ENCODE measurements around the gene VEPH1.

The VEPH1 gene

DNA sequence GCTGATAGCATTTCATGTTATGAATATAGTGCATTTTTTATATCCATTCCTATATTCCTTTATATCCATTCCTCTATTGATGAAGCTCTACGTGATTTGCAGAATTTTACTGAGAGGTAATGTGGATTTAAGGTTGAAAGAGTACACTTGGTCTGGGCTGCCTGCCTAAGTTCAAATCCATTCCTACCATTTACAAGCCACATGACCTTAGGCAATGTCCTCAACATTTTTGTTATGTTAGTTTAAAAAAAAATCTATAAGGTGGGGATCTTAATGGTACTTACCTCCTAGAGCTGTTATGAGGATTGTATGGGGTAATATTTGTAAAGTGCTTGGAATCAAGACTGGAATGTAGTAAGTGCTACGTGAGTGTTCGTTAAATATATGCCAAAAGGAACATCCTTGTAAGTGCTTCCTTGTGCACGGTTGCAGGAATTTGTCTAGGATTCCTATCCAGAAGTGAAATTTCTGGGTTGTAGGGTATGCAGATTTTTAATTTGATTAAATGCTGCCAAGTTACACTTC, 11.2 kb upstream of the VEPH1 start:
- TF ChIP-seq, protein P1, sequence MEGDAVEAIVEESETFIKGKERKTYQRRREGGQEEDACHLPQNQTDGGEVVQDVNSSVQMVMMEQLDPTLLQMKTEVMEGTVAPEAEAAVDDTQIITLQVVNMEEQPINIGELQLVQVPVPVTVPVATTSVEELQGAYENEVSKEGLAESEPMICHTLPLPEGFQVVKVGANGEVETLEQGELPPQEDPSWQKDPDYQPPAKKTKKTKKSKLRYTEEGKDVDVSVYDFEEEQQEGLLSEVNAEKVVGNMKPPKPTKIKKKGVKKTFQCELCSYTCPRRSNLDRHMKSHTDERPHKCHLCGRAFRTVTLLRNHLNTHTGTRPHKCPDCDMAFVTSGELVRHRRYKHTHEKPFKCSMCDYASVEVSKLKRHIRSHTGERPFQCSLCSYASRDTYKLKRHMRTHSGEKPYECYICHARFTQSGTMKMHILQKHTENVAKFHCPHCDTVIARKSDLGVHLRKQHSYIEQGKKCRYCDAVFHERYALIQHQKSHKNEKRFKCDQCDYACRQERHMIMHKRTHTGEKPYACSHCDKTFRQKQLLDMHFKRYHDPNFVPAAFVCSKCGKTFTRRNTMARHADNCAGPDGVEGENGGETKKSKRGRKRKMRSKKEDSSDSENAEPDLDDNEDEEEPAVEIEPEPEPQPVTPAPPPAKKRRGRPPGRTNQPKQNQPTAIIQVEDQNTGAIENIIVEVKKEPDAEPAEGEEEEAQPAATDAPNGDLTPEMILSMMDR (IDR thresholded peaks at IDR 0.05; ENCODE audit: low read depth, low read length), result no peak
- no peak overlapping the region for H3K4me3 ChIP-seq (replicated peaks in 1 of 2; ENCODE audit: low read depth in 2 of 2, low read length in 2 of 2)
- DNase-seq (ENCODE audit: low read depth in 2 of 2), result no peak

DNA sequence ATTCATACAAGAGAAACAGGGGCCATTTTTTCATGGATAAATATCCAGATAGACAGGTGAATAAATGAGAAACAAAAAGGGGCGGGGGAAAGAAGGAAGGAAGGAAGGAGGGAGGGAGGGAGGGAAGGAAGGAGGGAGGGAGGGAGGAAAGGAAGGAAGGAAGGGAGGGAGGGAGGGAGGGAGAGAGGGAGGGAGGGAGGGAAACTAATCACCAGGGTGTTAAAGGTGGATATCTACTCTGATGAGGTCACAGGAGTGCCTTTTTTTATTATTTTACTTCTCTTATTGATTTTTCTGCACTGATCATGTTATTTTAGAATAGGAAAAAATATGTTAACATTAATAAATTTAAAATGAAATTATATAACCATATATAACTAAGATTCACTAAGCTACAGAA, 10.4 kb upstream of the VEPH1 start:
- H3K4me3 ChIP-seq (replicated peaks in 1 of 2; ENCODE audit: low read depth in 2 of 2, low read length in 2 of 2), result no peak overlapping the region
- no peak for DNase-seq (ENCODE audit: low read depth in 2 of 2)
- TF ChIP-seq, protein P1 (IDR thresholded peaks at IDR 0.05; ENCODE audit: low read depth, low read length), result no peak

DNA sequence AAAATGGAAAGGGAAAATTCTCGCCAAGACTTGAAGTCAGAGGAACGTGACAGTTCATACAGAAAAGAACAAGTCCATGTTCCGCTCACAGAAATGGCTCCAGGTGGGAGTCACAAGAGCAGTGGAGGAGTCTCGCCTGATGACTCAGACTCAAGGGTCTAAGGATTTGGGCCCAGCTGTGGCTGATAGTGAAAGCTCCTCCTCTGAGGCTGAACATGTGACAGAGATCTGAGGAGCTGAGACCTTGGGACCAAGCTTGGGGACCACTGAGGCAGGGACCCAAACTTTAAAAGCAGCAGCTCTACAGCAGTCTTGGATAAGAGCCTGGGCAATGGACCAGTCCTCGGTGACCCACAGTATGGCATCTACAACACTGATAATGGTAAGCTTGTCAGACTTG, 9.3 kb upstream of the VEPH1 start:
- TF ChIP-seq, protein P1 (IDR thresholded peaks at IDR 0.05; ENCODE audit: low read depth, low read length), result no peak
- H3K4me3 ChIP-seq (replicated peaks in 1 of 2; ENCODE audit: low read depth in 2 of 2, low read length in 2 of 2), result no peak overlapping the region
- DNase-seq (ENCODE audit: low read depth in 2 of 2), result no peak

DNA sequence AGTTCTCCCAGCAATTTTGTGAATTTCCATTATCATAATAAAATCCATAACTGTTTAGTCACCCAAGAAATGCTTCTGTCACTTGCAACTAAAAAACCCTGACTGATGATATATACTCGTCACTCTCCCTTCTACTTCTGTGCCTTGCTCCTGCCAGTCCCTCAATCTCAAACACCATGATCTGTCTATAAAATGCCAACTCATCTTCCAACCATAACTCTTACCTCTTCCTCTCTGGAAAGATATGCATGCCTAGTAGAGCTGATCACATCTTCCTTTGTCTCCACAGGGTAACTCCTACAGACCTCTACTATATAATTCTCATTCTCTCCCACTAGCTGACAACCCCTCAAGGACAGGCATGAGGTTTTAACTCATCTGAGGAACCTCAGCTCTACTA, 5.2 kb upstream of the VEPH1 start:
- TF ChIP-seq, protein P1 (IDR thresholded peaks at IDR 0.05; ENCODE audit: low read depth, low read length), result no peak

DNA sequence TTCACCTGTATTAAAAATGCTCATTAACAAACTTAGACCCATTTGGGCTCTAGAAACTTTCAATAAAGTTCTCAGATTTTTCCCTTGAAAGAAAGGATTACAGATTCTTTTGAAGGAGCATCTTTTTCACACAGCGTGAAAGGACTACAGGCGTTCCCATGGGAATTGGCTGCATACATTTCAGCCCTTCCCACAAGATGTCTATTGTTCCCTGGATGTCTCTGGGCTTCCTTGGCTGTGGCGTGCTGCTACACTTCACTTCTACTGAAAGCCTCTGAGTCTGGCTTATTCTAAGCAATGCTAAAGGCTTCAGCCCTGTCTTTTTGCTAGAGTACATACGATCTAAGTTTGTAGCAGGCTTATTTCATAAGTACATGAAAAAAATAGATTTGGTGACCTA, 1.4 kb downstream of the VEPH1 start:
- TF ChIP-seq, protein P1 (IDR thresholded peaks at IDR 0.05; ENCODE audit: low read depth, low read length), result no peak
- H3K4me3 ChIP-seq (replicated peaks in 1 of 2; ENCODE audit: low read depth in 2 of 2, low read length in 2 of 2), result no peak overlapping the region
- DNase-seq (ENCODE audit: low read depth in 2 of 2), result no peak

More for the DNA sequence above, 5.2 kb upstream of the VEPH1 start:
- H3K4me3 ChIP-seq (replicated peaks in 1 of 2; ENCODE audit: low read depth in 2 of 2, low read length in 2 of 2), result no peak overlapping the region
- DNase-seq (ENCODE audit: low read depth in 2 of 2), result no peak

DNA sequence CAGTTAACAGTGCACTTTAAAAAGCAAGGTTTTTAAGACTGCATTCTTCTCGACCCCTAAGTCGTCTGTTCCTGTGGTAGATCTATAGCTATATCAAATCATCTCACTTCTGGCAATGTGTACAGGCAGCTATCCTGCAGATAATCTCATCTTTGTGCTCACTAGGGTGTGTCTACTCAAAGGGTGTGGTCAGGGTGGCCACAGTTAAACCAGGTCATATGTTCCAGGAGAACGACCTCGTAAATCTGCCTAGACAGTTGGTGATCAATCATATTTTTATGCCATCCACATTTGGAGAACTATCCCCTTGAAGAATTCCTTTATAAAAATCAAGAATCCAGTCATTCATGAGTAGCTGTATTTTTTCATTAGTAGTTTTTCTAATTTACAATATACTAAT, 3.0 kb downstream of the VEPH1 start:
- DNase-seq (ENCODE audit: low read depth in 2 of 2), result no peak
- no peak overlapping the region for H3K4me3 ChIP-seq (replicated peaks in 1 of 2; ENCODE audit: low read depth in 2 of 2, low read length in 2 of 2)
- TF ChIP-seq, protein P1 (IDR thresholded peaks at IDR 0.05; ENCODE audit: low read depth, low read length), result no peak

DNA sequence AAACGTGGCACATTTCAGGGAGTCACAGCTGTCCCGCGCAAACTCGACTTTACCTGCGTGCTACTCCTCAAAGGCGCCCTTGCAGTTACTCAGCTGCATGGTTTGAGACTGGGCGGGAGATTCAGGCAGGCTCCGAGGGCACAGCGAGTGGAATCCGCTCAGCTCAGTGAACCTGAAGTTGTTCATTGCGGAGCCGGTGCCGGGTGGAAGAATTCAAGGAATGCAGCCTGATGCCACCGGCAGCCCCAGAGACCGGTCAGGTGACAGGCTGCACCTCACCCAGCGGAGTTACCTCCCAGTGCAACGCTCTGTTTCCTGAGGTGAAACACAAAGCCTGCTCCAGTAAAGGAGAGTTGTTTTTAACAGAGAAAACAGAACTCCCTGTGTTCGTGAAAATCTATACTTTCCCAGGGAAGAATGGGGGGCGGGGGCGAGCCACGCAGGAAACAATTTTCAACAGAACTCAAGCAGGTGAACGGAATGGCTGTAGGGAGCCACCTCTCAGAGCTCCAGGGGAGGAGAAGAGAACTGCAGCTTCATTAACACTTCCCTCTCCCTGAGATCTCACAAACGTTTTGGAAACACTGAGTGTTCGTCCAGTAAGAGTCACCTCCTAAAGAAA, 3.8 kb downstream of the VEPH1 start:
- TF ChIP-seq, protein P1 (IDR thresholded peaks at IDR 0.05; ENCODE audit: low read depth, low read length), result no peak
- peak overlapping the region; percentile 16 to 34 for H3K4me3 ChIP-seq (replicated peaks in 1 of 2; ENCODE audit: low read depth in 2 of 2, low read length in 2 of 2)
- peak in 1 of 2 donors; percentile 41 for DNase-seq (ENCODE audit: low read depth in 2 of 2)
